Hepatic stellate cell (primary cell): Measurements from ENCODE around the gene CARD8.
"Not testable (repeated sequence)": the region's sequence is repeated elsewhere in the genome, so short reads cannot be mapped to it uniquely, and the experiment has no call there.

Source experiments
- DNase-seq: peaks from one replicate; pipeline ENCODE4 v3.0.0; 2011; ENCODE audit warnings: low spot score

CARD8 gene

GRCh38 chr19:48258992-48259391 is 3.3 kb upstream of the CARD8 start:
- DNase-seq, result not testable (repeated sequence)

- DNase-seq, result no peak
Measured at GRCh38 chr19:48258350-48258749, 2.6 kb upstream of the CARD8 start.

- DNase-seq, result no peak
Measured at GRCh38 chr19:48254529-48254970, 1.2 kb downstream of the CARD8 start.

- no peak for DNase-seq
Measured at GRCh38 chr19:48253999-48254398, 1.7 kb downstream of the CARD8 start.

- DNase-seq, result no peak
Measured at GRCh38 chr19:48252609-48253008, 3.1 kb downstream of the CARD8 start.

DNA sequence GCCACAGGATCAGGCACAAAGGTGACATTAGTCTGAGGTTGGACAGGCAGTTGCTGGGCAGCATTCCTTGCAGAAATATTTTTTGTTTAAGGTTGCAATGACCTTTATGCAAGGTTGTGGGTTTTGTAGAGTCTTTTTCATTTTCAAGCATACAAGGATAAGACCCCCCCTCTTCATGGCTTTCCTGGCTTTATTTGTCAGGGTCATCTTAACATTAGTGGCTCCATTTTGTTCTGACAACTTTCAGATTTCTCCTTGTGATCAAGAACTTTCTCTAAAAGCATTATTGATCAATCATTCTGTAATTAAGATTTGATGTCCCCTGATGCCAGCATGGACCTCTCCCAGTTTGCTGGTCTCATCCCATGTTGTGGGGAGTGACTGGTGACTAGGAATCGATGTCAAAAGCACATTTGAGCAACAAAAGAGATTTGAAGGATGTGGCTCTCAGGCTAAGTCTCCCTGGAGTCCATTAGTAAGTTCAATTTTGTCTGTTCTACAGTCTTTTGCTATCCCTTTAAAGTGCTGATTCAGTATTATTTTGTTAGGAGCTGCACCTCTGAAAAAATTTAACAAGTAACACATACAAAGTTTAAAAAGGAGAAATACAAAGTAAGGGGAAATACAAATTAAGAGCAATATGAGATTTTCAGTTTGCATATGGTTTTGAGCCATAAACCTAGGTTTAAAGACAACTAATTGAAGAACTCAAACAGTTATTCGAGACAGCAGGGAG is 5.3 kb downstream of the CARD8 start:
- no peak for DNase-seq

- DNase-seq, result no peak
Measured at GRCh38 chr19:48249502-48250014, 6.2 kb downstream of the CARD8 start.

GRCh38 chr19:48248081-48248833 is 7.5 kb downstream of the CARD8 start:
- no peak for DNase-seq

GRCh38 chr19:48247212-48247611 is 8.5 kb downstream of the CARD8 start:
- no peak for DNase-seq

DNA sequence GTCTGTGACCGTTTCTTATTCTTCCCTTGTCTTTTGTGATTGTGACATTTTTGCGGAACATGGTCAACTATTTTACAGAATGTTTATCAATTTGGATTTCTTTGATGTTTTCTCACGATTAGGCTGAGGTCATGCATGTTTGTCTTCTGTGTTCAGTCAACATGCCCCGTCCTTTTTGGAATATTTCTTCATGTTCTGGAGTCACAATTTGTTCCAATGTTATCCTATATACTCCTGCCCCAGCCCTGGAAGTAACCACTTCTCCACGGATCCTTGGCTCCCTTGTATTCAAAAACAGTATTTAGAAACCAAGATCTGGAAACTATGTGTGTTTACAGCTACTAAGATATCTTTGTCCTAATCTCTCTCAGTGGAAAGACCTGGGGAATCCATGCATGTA is 9.6 kb downstream of the CARD8 start:
- DNase-seq, result no peak

GRCh38 chr19:48244281-48244680 is 11.4 kb downstream of the CARD8 start:
- no peak for DNase-seq

GRCh38 chr19:48241771-48242170 is 13.9 kb downstream of the CARD8 start:
- not testable (repeated sequence) for DNase-seq

- DNase-seq, result no peak
Measured at GRCh38 chr19:48239582-48240141, 16.1 kb downstream of the CARD8 start.

- DNase-seq, result no peak
Measured at GRCh38 chr19:48239120-48239519, 16.6 kb downstream of the CARD8 start.

- no peak for DNase-seq
Measured at GRCh38 chr19:48237057-48237456, 18.7 kb downstream of the CARD8 start.

DNA sequence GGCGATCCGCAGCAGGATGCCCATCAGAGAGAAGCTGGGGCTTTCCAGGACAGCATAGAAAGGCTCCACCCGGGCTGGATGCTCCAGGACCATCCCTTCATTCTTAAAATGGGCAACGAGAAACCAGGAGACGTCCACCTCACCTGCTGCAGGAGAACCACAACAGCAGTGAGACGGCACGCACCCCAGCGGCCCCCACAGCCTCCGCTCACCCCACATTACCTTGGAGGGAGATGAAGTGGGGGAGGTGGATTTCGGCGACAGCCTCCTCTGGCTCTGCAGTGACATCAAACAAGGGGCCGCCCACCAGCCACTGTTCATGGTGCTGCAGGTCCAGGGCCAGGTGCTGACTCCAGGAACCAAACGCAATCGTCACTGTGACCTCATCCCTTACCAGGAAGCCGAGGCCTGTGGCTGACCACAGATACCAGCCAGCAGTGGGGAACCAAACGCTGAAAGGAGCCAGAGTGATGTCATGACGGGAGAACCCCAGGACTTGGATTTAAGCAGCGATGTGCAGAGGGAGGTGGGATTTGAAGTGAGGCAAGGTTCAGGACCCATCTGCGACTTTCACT is 25.1 kb downstream of the CARD8 start:
- no peak for DNase-seq

- DNase-seq, result no peak
Measured at GRCh38 chr19:48221628-48222027, 34.1 kb downstream of the CARD8 start.

- DNase-seq, result not testable (repeated sequence)
Measured at GRCh38 chr19:48220784-48221183, 34.9 kb downstream of the CARD8 start.

GRCh38 chr19:48218997-48219396 is 36.7 kb downstream of the CARD8 start:
- no peak for DNase-seq

DNA sequence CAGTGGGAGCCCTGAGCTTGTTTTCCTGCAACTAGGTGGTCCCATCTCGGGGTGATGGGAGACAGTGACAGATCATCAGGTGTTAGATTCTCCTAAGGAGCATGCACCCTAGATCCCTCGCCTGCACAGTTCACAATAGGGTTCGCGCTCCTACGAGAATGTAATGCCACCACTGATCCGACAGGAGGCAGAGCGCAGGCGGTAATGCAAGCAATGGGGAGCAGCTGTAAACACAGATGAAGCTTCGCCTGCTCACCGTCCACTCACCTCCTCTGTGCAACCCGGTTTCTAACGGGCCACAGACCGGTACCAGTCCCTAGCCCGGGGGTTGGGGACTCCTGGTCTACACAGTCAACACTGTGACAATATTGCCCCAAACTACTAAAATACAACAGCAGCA is 38.8 kb downstream of the CARD8 start:
- no peak for DNase-seq

DNA sequence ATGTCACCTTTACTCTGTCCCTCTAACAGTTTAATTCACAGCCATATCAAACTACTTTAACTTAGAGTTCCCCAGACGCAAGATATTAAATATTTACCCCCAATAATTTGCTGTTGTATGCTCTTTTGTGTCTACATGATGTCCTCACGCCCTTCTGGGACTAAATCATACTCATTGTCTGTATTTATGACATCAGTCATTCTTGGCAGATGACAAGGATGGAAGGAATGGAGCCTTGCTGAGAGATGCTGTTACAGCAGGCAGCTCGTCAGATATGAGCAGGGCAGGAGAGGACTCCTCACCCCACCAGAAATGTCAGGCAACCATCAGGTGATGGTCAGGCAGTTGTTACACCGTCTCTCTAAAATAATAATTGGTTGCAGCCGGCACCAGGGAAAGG is 41.8 kb downstream of the CARD8 start:
- no peak for DNase-seq

DNA sequence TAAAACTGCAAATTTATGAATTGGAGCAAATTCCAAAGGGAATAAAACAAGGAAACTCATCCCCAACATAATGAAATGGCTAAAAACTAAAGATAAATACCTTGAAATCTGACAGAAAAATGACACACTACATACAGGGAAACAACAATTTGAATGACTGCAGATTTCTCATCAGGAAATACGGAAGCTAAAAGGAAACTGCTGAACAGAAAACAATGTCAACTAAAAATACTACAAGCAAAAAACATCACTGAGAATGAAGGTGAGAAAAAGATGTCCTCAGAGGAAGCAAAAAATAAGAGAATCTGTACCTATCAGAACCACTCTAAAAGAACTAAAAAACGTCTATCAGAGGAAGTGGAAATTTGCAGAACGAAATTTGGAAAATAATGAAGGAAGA is 45.7 kb downstream of the CARD8 start:
- no peak for DNase-seq
